Activated gamma-delta T cell treated with Interleukin-2 at 50 U/mL for 16 hours (primary cell): ENCODE results near the gene ALDH1L1.

Experiments
- DNase-seq: peaks from one replicate; pipeline ENCODE4 v3.0.0-alpha.2; 2020

The ALDH1L1 gene

DNA sequence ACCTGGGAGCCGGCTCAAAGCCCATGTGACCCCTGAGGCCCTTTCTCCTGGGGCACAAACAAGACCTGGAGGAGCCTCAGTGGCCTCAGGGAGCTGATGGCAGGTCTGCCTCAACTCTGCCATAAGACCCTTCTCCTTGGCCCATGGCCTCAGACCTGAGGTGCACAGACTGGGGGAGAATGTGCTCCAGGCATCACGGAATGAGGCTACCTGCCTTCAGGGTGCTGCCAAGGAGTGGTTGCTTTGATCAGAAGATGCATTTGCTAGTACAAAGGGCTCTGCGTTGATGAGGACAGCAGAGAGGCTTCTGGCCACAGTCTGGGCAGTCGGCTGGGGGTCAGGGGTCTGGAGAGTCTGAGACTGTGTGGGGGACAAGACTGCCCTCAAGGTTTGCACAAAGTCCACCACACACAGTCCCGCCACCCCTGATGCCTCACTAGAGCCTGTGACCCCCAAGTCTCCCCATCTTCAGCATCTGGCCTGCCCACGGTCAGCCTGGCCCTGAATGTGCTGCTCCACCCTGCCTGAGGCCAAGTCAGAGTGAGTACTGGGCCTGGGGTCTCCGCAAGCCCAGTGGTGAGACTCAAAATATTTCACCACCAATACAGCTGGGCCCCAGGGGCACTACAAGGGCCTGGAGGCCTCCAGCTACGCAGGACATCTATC, 26.6 kb downstream of the ALDH1L1 start:
- DNase-seq = no peak

GRCh38 chr3:126152901-126153694, 27.3 kb downstream of the ALDH1L1 start:
- DNase-seq = no peak

GRCh38 chr3:126152458-126152857, 27.9 kb downstream of the ALDH1L1 start:
- DNase-seq = no peak

GRCh38 chr3:126151562-126152302, 28.7 kb downstream of the ALDH1L1 start:
- no peak for DNase-seq

GRCh38 chr3:126149960-126150515, 30.3 kb downstream of the ALDH1L1 start:
- DNase-seq = no peak

DNA sequence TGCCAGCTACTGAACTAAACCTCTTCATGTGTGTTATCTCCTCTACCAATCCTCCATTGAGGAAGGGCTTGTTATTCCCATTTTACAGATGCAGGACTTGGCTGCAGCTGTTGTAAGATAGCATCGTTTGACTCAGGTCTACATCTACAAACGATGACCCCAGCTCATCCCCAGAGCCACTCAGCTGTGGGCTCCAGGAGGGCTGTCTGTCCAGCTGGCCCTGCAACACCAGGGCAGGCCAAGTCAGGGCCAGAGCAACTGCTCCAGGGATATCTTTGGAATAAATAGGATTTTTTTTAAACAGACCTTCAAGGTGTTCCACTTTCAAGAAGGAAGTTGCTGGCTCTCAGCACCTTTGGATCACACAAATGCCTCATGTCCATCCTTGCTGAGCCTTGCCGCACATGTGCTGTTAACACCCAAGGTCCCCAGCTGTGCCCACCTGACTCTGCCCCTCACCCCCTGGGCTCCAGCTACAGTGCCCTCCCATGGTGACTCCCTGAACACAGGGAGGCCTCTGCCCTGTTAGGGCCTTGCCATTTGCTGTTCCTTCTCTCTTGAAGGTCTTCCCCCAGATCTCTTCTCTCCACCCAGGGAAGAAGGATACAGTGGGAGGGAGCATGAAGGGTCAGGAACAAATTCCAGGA, 31.0 kb downstream of the ALDH1L1 start:
- DNase-seq = no peak

- DNase-seq = no peak
Measured at GRCh38 chr3:126147932-126148683, 32.3 kb downstream of the ALDH1L1 start.

GRCh38 chr3:126147147-126147931, 33.0 kb downstream of the ALDH1L1 start:
- DNase-seq = no peak

- DNase-seq = no peak
Measured at GRCh38 chr3:126146525-126147146, 33.8 kb downstream of the ALDH1L1 start.

GRCh38 chr3:126146034-126146433, 34.4 kb downstream of the ALDH1L1 start:
- no peak for DNase-seq

DNA sequence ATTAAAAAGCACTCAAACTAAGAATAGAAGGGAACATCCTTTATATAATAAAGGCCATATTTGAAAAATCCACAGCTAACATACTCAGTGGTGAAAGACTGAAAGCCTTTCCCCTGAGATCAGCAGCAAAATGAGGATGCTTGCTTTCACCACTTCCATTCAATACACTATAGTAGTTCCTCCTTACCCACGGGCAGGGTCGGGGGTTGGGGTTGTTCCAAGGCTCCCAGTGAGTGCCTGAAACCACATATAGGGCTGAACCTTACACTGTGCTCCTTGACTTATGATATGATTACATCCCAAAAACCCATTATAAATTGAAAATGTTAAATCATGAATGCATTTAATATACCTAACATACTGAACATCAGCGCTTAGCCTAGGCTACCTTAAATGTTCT, 37.7 kb downstream of the ALDH1L1 start:
- no peak for DNase-seq

GRCh38 chr3:126137490-126138130, 42.8 kb downstream of the ALDH1L1 start:
- DNase-seq = no peak

DNA sequence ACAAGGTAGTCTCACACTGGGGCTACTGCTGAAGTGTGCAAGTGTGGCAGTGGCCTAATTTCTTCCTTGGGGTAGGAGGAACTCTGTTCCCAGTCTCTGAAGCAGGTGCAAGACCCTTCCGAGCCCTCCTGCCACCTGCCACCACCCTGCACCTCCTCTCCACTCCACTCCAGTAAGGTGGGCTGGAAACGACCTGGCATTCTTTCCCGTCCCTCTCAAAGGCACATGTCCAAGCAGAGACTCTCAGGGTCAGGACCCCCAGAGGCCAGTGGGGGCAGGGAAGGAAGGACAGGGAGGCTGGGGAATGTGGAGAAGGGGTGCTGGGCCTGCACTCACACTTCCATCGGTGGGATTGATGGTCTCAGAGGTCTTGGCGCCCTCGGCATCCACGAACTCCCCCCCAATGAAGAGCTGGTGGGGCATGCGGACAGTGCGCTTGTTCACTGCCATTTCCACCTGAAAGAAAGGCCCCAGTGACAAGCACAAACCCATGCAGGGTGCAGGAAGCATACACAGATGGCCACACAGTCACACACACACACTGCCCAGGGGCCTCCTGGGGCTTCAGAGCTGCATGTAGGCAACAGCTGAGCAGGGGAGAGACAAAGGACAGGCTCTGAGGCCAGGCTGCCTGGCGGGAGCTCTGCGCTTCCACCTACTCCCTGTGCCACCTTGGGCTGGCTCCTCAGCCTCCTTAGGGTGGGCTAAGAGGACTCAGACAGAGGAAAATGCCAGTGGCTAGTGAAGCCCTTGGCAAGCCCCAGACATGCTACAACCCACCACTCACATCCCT, 43.8 kb downstream of the ALDH1L1 start:
- no peak for DNase-seq

DNA sequence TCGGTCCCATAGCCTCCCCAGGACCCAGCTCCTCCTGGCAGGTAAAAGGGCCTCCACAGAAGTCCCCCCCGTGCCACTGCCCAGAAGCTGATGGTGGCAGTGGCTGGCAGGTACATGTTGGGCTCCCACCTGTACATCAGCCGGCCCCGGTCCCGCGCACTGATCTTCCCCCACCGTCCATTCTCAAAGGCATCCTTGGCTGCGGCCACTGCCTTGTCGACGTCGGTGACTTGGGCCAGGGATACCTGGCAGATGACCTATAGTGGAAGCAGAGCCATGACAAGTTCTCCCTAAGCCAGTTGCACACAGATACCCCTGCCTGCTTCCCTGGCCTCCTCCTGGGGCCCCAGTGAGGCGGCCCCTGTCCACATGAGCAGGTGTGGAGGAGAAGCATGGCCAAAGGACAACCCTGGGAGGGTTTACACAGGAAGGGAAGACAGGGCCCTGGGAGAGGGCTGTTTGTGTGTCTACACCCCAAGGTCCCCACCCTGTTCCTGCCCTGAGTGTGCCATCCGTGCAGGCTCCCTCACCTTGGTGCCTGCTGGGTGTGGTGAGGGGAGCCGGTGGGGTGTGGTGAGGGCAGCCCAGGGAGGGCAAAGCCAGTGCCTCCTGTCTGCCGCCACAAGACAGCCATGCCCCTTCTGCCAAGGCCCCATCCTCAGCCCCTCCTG, 44.8 kb downstream of the ALDH1L1 start:
- DNase-seq = no peak

GRCh38 chr3:126135071-126135405, 45.3 kb downstream of the ALDH1L1 start:
- DNase-seq = no peak

DNA sequence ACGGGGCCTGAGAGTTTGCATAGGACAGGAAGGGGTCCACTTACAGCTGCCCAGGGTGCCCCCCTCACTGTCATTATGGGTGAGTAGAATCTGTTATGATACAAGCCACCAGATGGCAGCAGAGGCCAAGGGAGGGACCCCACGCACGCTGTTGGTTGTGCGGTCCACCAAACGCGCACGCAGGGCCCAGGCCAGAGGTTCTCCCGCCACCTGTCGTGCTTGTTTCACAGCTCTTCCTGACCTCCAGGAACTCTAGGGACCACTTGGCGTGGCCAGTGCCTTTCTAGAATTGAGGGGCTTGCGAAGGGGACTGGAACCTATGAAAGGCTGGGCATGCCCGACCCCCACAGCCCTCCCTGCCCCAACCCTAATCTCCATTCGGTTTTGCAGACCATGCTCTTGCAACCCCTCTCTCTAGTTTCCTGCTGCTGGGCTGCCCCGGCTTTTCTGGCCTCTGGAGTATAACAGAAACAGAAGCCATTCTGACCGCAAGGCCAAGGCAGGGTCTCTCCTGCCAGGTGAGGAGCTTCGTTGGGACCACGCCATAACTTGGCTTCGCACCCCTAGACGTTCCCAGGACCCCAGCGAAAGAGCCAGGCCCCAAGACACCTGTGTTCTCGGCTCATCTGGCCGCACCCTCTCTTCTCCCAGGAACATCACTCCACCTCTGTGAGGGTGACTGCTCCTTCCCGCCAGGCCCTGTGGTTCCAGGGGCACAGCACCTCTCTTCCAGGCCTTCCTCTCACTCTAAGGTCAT, 46.0 kb downstream of the ALDH1L1 start:
- peak; percentile 35 for DNase-seq

DNA sequence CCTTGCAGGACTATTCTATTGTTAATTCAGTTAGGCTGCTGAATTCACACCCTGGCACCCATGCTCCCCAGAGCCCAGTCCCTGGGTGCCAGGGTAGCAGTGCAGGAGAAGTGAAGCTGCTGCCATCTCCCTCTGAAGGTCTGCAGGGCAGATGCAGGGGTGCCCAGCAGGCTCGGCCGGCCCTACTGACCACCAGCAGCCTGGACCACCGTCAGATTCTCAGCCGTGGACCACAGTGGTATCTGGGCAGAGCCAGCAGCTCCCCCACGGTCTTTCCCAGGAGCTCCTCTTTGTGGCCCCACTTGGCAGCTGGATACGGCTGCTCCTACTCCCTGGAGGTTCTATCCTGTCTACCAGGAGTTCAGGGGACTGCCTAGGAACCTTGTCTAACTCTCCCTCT, 46.8 kb downstream of the ALDH1L1 start:
- DNase-seq = no peak
